Cerebellar nuclear complex (tissue), 1 donor: ENCODE data around the gene ANKRD28.

Source experiments
- DNase-seq, 2 experiments: peaks; one replicate each; lab custom pipeline; 2025; lab: John Stamatoyannopoulos, UW

ANKRD28 gene

GRCh38 chr3:15723624-15723884 lies 74.2 kb downstream of the ANKRD28 start:
- DNase-seq: no peak

- DNase-seq: no peak
These were observed 74.7 kb downstream of the ANKRD28 start for GRCh38 chr3:15722877-15723623.

GRCh38 chr3:15716178-15716577 lies 81.6 kb downstream of the ANKRD28 start:
- no peak for DNase-seq

- DNase-seq: no peak
These were observed 83.3 kb downstream of the ANKRD28 start for GRCh38 chr3:15714448-15714847.

- no peak for DNase-seq
These were observed 84.4 kb downstream of the ANKRD28 start for GRCh38 chr3:15713364-15713763.

GRCh38 chr3:15711281-15711680 lies 86.5 kb downstream of the ANKRD28 start:
- no peak for DNase-seq

- no peak for DNase-seq
These were observed 88.7 kb downstream of the ANKRD28 start for GRCh38 chr3:15708882-15709677.

- no peak for DNase-seq
These were observed 90.0 kb downstream of the ANKRD28 start for GRCh38 chr3:15707779-15708178.

GRCh38 chr3:15703346-15703745 lies 94.4 kb downstream of the ANKRD28 start:
- DNase-seq: no peak

GRCh38 chr3:15694628-15695027 lies 103.2 kb downstream of the ANKRD28 start:
- no peak for DNase-seq

GRCh38 chr3:15693355-15693754 lies 104.4 kb downstream of the ANKRD28 start:
- DNase-seq: no peak

GRCh38 chr3:15690748-15691147 lies 107.0 kb downstream of the ANKRD28 start:
- no peak for DNase-seq

- DNase-seq: no peak
These were observed 107.5 kb downstream of the ANKRD28 start for GRCh38 chr3:15690230-15690629.

GRCh38 chr3:15685927-15686326 lies 111.9 kb downstream of the ANKRD28 start:
- no peak for DNase-seq

- no peak for DNase-seq
These were observed 114.5 kb downstream of the ANKRD28 start for GRCh38 chr3:15683253-15683652.

- DNase-seq: no peak
These were observed 115.1 kb downstream of the ANKRD28 start for GRCh38 chr3:15682561-15683185.

- DNase-seq: no peak
These were observed 116.1 kb downstream of the ANKRD28 start for GRCh38 chr3:15681668-15682067.

GRCh38 chr3:15679306-15679705 lies 118.5 kb downstream of the ANKRD28 start:
- no peak for DNase-seq

GRCh38 chr3:15676259-15676658 lies 121.5 kb downstream of the ANKRD28 start:
- DNase-seq: no peak

GRCh38 chr3:15673536-15673935 lies 124.2 kb downstream of the ANKRD28 start:
- no peak for DNase-seq

- DNase-seq: no peak
These were observed 130.3 kb downstream of the ANKRD28 start for GRCh38 chr3:15667484-15667883.

GRCh38 chr3:15666277-15666676 lies 131.5 kb downstream of the ANKRD28 start:
- no peak for DNase-seq

- DNase-seq: no peak
These were observed 132.1 kb downstream of the ANKRD28 start for GRCh38 chr3:15665510-15666150.
